Stomach smooth muscle (tissue), 2 donors: Measurements from ENCODE around the gene NELFA.
"Not testable (repeated sequence)": the region's sequence is repeated elsewhere in the genome, so short reads cannot be mapped to it uniquely, and the experiment has no call there.

Source experiments
- H3K27ac ChIP-seq: one replicate; pipeline ENCODE4 v1.7.0; 2013; ENCODE audit warnings: mild to moderate bottlenecking, low read length, inconsistent platforms
- H3K27me3 ChIP-seq, 2 donors: one replicate each; pipeline ENCODE4 v1.7.0; 2013; ENCODE audit warnings: low read length in 2 of 2; ENCODE audit not compliant: insufficient read depth in 2 of 2, control insufficient read depth in 1 of 2
- H3K36me3 ChIP-seq, 2 donors: one replicate each; pipeline ENCODE4 v1.7.0; 2013; ENCODE audit warnings: low read length in 2 of 2; ENCODE audit not compliant: control insufficient read depth in 2 of 2, insufficient read depth in 2 of 2
- H3K4me1 ChIP-seq: one replicate; pipeline ENCODE4 v1.7.0; 2013; ENCODE audit warnings: low read length; ENCODE audit not compliant: control insufficient read depth, insufficient read depth
- H3K4me3 ChIP-seq, 2 donors: one replicate each; pipeline ENCODE4 v1.7.0; 2013; ENCODE audit warnings: low read length in 2 of 2
- H3K9ac ChIP-seq, 2 donors: one replicate each; pipeline ENCODE4 v1.7.0; 2013; ENCODE audit warnings: low read length in 2 of 2, mild to moderate bottlenecking in 1 of 2
- H3K9me3 ChIP-seq, 2 donors: one replicate each; pipeline ENCODE4 v1.7.0; 2013; ENCODE audit warnings: low read length in 2 of 2; ENCODE audit not compliant: control insufficient read depth in 2 of 2
- donor health status: healthy.
- donor health status: Pancreatic carcinoma.

NELFA gene

DNA sequence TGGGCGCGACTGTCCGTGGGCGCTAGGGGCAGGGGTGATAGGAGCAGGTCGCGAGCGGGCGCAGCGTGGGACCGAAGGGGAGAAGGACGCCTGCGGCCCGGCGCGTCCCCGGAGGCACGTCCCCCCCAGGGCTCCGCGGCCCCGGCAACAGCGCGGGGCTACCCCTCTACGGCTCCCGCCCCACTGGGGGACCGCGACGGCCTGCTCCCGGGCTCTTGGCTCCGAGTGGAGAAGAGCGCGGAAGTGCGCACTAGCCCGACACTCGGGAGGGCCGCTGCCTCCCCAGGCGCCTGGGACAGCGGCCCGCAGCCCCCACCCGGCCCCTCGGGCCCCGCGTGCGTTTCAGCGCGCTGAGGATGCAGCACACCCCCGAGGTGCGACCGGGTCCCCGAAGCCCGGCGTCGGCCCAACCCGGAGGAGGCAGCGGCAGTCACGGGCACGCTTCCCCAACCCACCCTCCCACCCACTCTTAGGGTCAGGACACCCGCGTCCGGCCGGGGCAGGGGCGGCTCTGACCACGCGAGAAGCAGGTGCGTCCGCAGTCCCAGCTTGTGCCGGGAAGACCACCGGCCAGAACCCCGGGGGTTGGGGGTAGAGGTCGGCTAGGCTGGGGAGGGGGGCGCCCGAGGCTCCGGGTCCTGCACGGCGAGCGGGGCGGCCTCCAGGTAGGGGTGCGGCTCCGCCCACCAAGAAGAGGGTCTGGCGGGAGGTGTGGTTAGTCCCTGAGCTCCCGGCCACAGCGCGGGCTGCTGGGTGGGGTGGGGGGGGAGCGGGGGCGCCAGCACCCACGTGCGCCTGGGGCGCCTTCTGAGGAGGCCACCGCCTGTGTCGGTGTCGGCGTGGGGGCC is 31.8 kb upstream of the NELFA start:
- H3K9me3 ChIP-seq: no peaks in the 10 kb centered on the region
- H3K4me1 ChIP-seq: peaks cover 9% of the 10 kb centered on the region
- H3K9ac ChIP-seq: no peak overlapping the region
- H3K27me3 ChIP-seq: peaks cover 20 to 33% of the 10 kb centered on the region in 2 donors
- H3K4me3 ChIP-seq: peak overlapping the region in 1 of 2 donors; percentile 74
- no peak overlapping the region for H3K27ac ChIP-seq
- no peaks in the 10 kb centered on the region for H3K36me3 ChIP-seq

- Histone ChIP-seq H3K36me3 (no peaks in the 10 kb centered on the region), H3K27ac (no peak overlapping the region), H3K9me3 (no peaks in the 10 kb centered on the region), H3K4me3 (no peak overlapping the region), H3K4me1 (peaks cover 9% of the 10 kb centered on the region), H3K27me3 (peaks cover 13 to 22% of the 10 kb centered on the region in 2 donors), H3K9ac (no peak overlapping the region)
Measured at GRCh38 chr4:2036866-2037265, 28.1 kb upstream of the NELFA start.

GRCh38 chr4:2036327-2036726 is 27.6 kb upstream of the NELFA start:
- Histone ChIP-seq H3K4me3 (no peak overlapping the region), H3K27ac (no peak overlapping the region), H3K9me3 (no peaks in the 10 kb centered on the region), H3K27me3 (peaks cover 8 to 16% of the 10 kb centered on the region in 2 donors), H3K36me3 (no peaks in the 10 kb centered on the region), H3K9ac (no peak overlapping the region), H3K4me1 (peaks cover 3% of the 10 kb centered on the region)

DNA sequence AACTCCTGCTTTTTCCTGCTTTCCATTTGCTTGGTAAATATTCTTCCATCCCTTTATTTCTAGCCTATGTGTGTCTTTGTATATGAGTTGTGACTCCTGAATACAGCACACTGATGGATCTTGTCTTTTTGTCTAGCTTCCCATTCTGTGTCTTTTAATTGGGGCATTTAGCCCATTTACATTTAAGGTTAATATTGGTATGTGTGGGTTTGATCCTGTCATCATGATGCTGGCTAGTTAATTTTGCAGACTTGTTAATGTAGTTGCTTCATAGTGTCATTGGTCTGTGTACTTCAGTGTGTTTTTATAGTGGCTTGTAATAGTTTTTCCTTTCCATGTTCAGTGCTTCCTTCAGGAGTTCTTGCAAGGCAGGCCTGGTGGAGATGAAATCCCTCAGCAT is 22.4 kb upstream of the NELFA start:
- H3K4me3 ChIP-seq, H3K4me1 ChIP-seq, H3K9ac ChIP-seq, H3K36me3 ChIP-seq, H3K9me3 ChIP-seq, H3K27ac ChIP-seq, H3K27me3 ChIP-seq: not testable (repeated sequence)

GRCh38 chr4:2027120-2027519 is 18.3 kb upstream of the NELFA start:
- not testable (repeated sequence) for H3K27me3 ChIP-seq, H3K9ac ChIP-seq, H3K4me3 ChIP-seq, H3K4me1 ChIP-seq, H3K9me3 ChIP-seq, H3K27ac ChIP-seq, H3K36me3 ChIP-seq

GRCh38 chr4:2025817-2026216 is 17.0 kb upstream of the NELFA start:
- Histone ChIP-seq H3K4me3 (no peak overlapping the region), H3K4me1 (no peaks in the 10 kb centered on the region), H3K9me3 (no peaks in the 10 kb centered on the region), H3K36me3 (no peaks in the 10 kb centered on the region), H3K9ac (no peak overlapping the region), H3K27me3 (peaks cover 12 to 13% of the 10 kb centered on the region in 2 donors), H3K27ac (no peak overlapping the region)

DNA sequence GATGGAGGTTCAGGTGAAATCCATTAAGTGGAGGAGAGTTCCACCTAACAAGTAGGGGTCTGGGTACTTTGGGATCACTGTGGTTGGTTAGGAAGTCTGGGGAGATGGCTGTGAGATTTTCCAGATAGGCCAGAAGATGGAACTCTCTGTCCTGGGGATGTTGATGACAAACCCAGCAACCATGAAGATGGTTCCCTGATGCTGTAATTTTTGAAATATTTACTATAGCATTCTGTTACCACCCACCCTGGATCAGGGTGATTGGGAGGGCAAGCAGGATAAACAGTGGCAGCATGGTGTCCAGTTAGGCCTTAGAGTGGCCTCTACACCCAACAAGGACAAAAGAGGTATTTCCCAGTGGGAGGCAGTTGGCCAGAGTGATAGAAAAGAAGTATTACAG is 15.9 kb upstream of the NELFA start:
- Histone ChIP-seq H3K9me3 (no peaks in the 10 kb centered on the region), H3K27ac (no peak overlapping the region), H3K4me1 (no peaks in the 10 kb centered on the region), H3K9ac (no peak overlapping the region), H3K4me3 (no peak overlapping the region), H3K27me3 (peaks cover 12 to 13% of the 10 kb centered on the region in 2 donors), H3K36me3 (no peaks in the 10 kb centered on the region)

GRCh38 chr4:2021358-2022018 is 12.7 kb upstream of the NELFA start:
- H3K36me3 ChIP-seq, H3K4me3 ChIP-seq, H3K9me3 ChIP-seq, H3K4me1 ChIP-seq, H3K27ac ChIP-seq, H3K9ac ChIP-seq: not testable (repeated sequence)
- H3K27me3 ChIP-seq: peaks cover 12 to 13% of the 10 kb centered on the region in 2 donors

DNA sequence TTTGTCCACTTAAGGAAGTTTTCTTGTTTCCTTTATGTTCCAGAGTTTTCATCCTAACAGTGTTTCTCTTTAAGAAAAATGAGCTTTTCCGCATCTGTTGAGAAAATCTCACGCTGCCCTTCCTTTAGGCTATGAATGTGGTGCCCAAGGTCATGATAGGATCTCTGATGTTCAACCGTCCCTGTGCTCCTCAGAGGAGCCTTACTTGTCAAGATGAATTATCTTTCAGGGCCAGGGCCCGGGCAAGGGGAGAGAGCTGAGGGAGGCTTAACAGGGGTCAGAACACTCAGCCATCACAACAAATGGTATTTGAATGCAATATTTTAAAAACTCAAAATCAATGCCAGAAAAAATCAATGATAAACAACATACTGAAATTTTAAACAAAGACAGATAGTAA is 6.2 kb upstream of the NELFA start:
- Histone ChIP-seq H3K9me3 (no peaks in the 10 kb centered on the region), H3K4me1 (peaks cover 2% of the 10 kb centered on the region), H3K27ac (no peak overlapping the region), H3K4me3 (no peak overlapping the region), H3K9ac (no peak overlapping the region), H3K27me3 (no peaks in the 10 kb centered on the region), H3K36me3 (no peaks in the 10 kb centered on the region)

- Histone ChIP-seq H3K27ac (no peak overlapping the region), H3K4me3 (no peak overlapping the region), H3K9ac (no peak overlapping the region), H3K36me3 (no peaks in the 10 kb centered on the region), H3K9me3 (no peaks in the 10 kb centered on the region), H3K4me1 (peaks cover 16% of the 10 kb centered on the region), H3K27me3 (no peaks in the 10 kb centered on the region)
Measured at GRCh38 chr4:2011583-2011982, 2.8 kb upstream of the NELFA start.

GRCh38 chr4:2009651-2010233 is 968 bp upstream of the NELFA start:
- H3K4me1 ChIP-seq: peaks cover 16% of the 10 kb centered on the region
- no peaks in the 10 kb centered on the region for H3K9me3 ChIP-seq
- H3K9ac ChIP-seq: peak overlapping the region; percentile 90 to 91
- no peaks in the 10 kb centered on the region for H3K27me3 ChIP-seq
- H3K27ac ChIP-seq: peak overlapping the region; percentile 94
- H3K4me3 ChIP-seq: peak overlapping the region; percentile 96
- H3K36me3 ChIP-seq: peaks cover 0 to 3% of the 10 kb centered on the region in 2 donors
